Activated naive CD4-positive, alpha-beta T cell treated with anti-CD3 and anti-CD28 coated beads for 36 hours (primary cell): ENCODE results near the gene INVS. TPM values are rescaled to one million over a fixed set of nuclear protein-coding genes. Genes with fewer than 3 reads are reported as not detected.
A peak's percentile ranks its signal among the peaks of the same experiment; 100 is the strongest.

ENCODE experiments used
- CTCF ChIA-PET: fragments of 350-600 bp; sonication (Branson Sonifier 250); formaldehyde crosslinking; loops from one replicate; lab custom pipeline; 2021; ENCODE audit warnings: antibody characterized with exemption; lab: Charles Lee
- DNase-seq: peaks from one replicate; pipeline ENCODE4 v3.0.0-alpha.2; 2020
- H3K27ac Mint-ChIP-seq: one replicate; pipeline ENCODE4 v1.8.0; 2021; ENCODE audit warnings: mild to moderate bottlenecking, mixed read lengths
- H3K27me3 Mint-ChIP-seq: one replicate; pipeline ENCODE4 v1.8.0; 2021; ENCODE audit warnings: low read depth, mixed read lengths
- H3K36me3 Mint-ChIP-seq: one replicate; pipeline ENCODE4 v1.8.0; 2021; ENCODE audit warnings: low read depth, mixed read lengths
- H3K4me1 Mint-ChIP-seq: one replicate; pipeline ENCODE4 v1.8.0; 2021; ENCODE audit warnings: low read depth, mixed read lengths
- H3K4me3 Mint-ChIP-seq: one replicate; pipeline ENCODE4 v1.8.0; 2021; ENCODE audit warnings: mild to moderate bottlenecking, moderate library complexity, mixed read lengths
- H3K9me3 Mint-ChIP-seq: one replicate; pipeline ENCODE4 v1.8.0; 2021; ENCODE audit warnings: mixed read lengths
- intact Hi-C: fragments of 100-400 bp; cut with micrococcal nuclease; formaldehyde crosslinking; loops from one replicate; pipeline ENCODE4 v1.15.1; 2023
- total RNA-seq, 2 experiments: library from RNA; stranded (reverse); gene quantifications; one replicate each; pipeline ENCODE4 v1.2.3, GENCODE V29; 2021

The INVS gene
- total RNA-seq, 2 experiments from 2014 or later = 5.7 to 7.3 TPM

DNA sequence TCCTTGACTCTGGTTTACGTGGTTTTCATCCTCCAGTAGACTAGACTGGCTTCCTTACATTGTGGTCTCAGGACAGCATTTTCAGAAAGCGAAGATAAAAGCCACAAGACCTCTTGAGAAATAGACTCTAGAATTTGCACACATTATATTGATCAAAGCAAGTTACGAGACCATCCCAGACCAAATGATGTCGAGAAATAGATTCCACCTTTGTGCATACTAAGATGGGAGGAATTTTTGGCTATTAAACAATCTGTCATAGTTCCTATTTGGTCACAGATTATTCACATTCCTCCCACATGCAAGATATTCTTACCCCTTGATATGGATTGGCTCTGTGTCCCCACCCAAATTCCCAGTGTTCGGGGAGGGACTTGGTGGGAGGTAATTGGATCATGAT lies 188.1 kb downstream of the INVS start:
- H3K27ac Mint-ChIP-seq = no peak overlapping the region
- H3K36me3 Mint-ChIP-seq = peaks cover 76% of the 10 kb centered on the region
- intact Hi-C loops = no loop called here
- no peak for DNase-seq
- no peak overlapping the region for H3K4me3 Mint-ChIP-seq
- peaks cover 21% of the 10 kb centered on the region for H3K9me3 Mint-ChIP-seq
- peaks cover 2% of the 10 kb centered on the region for H3K4me1 Mint-ChIP-seq
- no peaks in the 10 kb centered on the region for H3K27me3 Mint-ChIP-seq
- CTCF ChIA-PET = no interaction called here

GRCh38 chr9:100290714-100291113 lies 191.7 kb downstream of the INVS start:
- H3K4me1 Mint-ChIP-seq = peaks cover 2% of the 10 kb centered on the region
- H3K27me3 Mint-ChIP-seq = no peaks in the 10 kb centered on the region
- DNase-seq = no peak
- CTCF ChIA-PET = interaction anchor here (0.7 kb wide), 1 partner anchor 1114 kb away, joined by 3 read pairs; no protein-coding TSS in a partner anchor
- intact Hi-C loops = no loop called here
- H3K9me3 Mint-ChIP-seq = peaks cover 11% of the 10 kb centered on the region
- no peak overlapping the region for H3K27ac Mint-ChIP-seq
- H3K36me3 Mint-ChIP-seq = peaks cover 57% of the 10 kb centered on the region
- no peak overlapping the region for H3K4me3 Mint-ChIP-seq

DNA sequence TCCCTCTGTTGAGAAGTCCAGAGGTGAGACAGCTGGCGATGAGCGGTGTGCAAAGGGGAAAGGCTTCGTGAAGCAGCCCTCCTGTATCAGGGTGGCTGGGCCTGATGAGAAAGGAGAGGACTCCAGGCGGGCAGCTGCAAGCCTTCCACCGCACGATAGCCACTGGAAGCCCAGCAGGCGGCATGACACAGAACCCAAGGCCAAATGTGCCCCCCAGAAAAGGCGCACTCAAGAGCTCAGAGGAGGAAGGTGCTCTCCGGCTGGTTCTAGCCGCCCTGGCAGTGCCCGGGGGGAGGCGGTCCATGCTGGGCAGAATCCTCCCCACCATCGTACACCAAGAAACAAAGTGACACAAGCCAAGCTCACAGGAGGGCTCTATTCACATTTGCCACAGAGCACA lies 193.4 kb downstream of the INVS start:
- no peaks in the 10 kb centered on the region for H3K27me3 Mint-ChIP-seq
- no peak overlapping the region for H3K27ac Mint-ChIP-seq
- no peaks in the 10 kb centered on the region for H3K4me1 Mint-ChIP-seq
- DNase-seq = no peak
- intact Hi-C loops = no loop called here
- H3K4me3 Mint-ChIP-seq = no peak overlapping the region
- H3K36me3 Mint-ChIP-seq = peaks cover 44% of the 10 kb centered on the region
- CTCF ChIA-PET = no interaction called here
- H3K9me3 Mint-ChIP-seq = peaks cover 4% of the 10 kb centered on the region

- CTCF ChIA-PET = no interaction called here
- H3K27me3 Mint-ChIP-seq = no peaks in the 10 kb centered on the region
- intact Hi-C loops = no loop called here
- H3K9me3 Mint-ChIP-seq = no peaks in the 10 kb centered on the region
- H3K4me3 Mint-ChIP-seq = no peak overlapping the region
- peaks cover 31% of the 10 kb centered on the region for H3K36me3 Mint-ChIP-seq
- no peaks in the 10 kb centered on the region for H3K4me1 Mint-ChIP-seq
- DNase-seq = no peak
- no peak overlapping the region for H3K27ac Mint-ChIP-seq
These were observed 195.3 kb downstream of the INVS start for GRCh38 chr9:100294341-100294740.

GRCh38 chr9:100294806-100295205 lies 195.8 kb downstream of the INVS start:
- H3K9me3 Mint-ChIP-seq = no peaks in the 10 kb centered on the region
- H3K4me1 Mint-ChIP-seq = no peaks in the 10 kb centered on the region
- no peak overlapping the region for H3K4me3 Mint-ChIP-seq
- intact Hi-C loops = no loop called here
- H3K27me3 Mint-ChIP-seq = no peaks in the 10 kb centered on the region
- no peak for DNase-seq
- no peak overlapping the region for H3K27ac Mint-ChIP-seq
- peaks cover 26% of the 10 kb centered on the region for H3K36me3 Mint-ChIP-seq
- CTCF ChIA-PET = no interaction called here

- H3K9me3 Mint-ChIP-seq = no peaks in the 10 kb centered on the region
- intact Hi-C loops = no loop called here
- H3K4me3 Mint-ChIP-seq = no peak overlapping the region
- H3K36me3 Mint-ChIP-seq = peaks cover 23% of the 10 kb centered on the region
- H3K4me1 Mint-ChIP-seq = no peaks in the 10 kb centered on the region
- no peaks in the 10 kb centered on the region for H3K27me3 Mint-ChIP-seq
- CTCF ChIA-PET = no interaction called here
- H3K27ac Mint-ChIP-seq = no peak overlapping the region
- no peak for DNase-seq
These were observed 196.2 kb downstream of the INVS start for GRCh38 chr9:100295240-100295639.

- H3K27ac Mint-ChIP-seq = no peak overlapping the region
- no peak for DNase-seq
- no peaks in the 10 kb centered on the region for H3K4me1 Mint-ChIP-seq
- no peak overlapping the region for H3K4me3 Mint-ChIP-seq
- CTCF ChIA-PET = interaction anchor here (0.9 to 2.7 kb wide), 2 partner anchors 27 to 29 kb away, joined by 3 to 11 read pairs; no protein-coding TSS in a partner anchor
- H3K36me3 Mint-ChIP-seq = peaks cover 21% of the 10 kb centered on the region
- no peaks in the 10 kb centered on the region for H3K27me3 Mint-ChIP-seq
- intact Hi-C loops = no loop called here
- H3K9me3 Mint-ChIP-seq = no peaks in the 10 kb centered on the region
These were observed 197.4 kb downstream of the INVS start for GRCh38 chr9:100296407-100296806.

DNA sequence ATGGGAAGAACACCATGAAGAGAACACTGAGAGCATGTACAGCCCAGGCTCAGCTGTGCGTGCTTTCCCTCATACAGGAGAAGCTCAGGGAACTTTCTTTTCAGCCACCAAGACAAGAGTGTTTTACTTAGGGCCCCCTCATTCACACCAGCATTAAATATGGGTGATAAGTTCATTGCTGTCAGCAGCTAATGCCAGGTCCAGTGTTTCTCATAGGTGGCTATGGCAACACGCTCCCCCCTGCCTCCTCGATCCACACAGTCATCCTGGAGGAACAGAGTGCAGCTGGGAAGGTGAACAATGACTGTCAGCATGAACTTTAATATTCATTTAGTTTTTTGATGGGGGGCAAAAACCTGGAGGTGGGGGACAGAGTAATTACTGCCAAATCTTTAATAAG lies 199.3 kb downstream of the INVS start:
- no peak overlapping the region for H3K4me3 Mint-ChIP-seq
- intact Hi-C loops = no loop called here
- no peaks in the 10 kb centered on the region for H3K27me3 Mint-ChIP-seq
- H3K36me3 Mint-ChIP-seq = peaks cover 18% of the 10 kb centered on the region
- no peak overlapping the region for H3K27ac Mint-ChIP-seq
- CTCF ChIA-PET = interaction anchor here (2.7 kb wide), 1 partner anchor 27 kb away, joined by 11 read pairs; no protein-coding TSS in a partner anchor
- no peaks in the 10 kb centered on the region for H3K9me3 Mint-ChIP-seq
- no peaks in the 10 kb centered on the region for H3K4me1 Mint-ChIP-seq
- DNase-seq = no peak

- no peaks in the 10 kb centered on the region for H3K9me3 Mint-ChIP-seq
- H3K4me3 Mint-ChIP-seq = no peak overlapping the region
- H3K27me3 Mint-ChIP-seq = no peaks in the 10 kb centered on the region
- no peak for DNase-seq
- peaks cover 47% of the 10 kb centered on the region for H3K36me3 Mint-ChIP-seq
- CTCF ChIA-PET = no interaction called here
- H3K27ac Mint-ChIP-seq = no peak overlapping the region
- peaks cover 5% of the 10 kb centered on the region for H3K4me1 Mint-ChIP-seq
- intact Hi-C loops = no loop called here
These were observed 204.7 kb downstream of the INVS start for GRCh38 chr9:100303747-100304146.

GRCh38 chr9:100306283-100306682 lies 207.2 kb downstream of the INVS start:
- Mint-ChIP-seq H3K27ac (no peak overlapping the region), H3K36me3 (peaks cover 64% of the 10 kb centered on the region), H3K27me3 (no peaks in the 10 kb centered on the region), H3K4me1 (peaks cover 17% of the 10 kb centered on the region), H3K4me3 (no peak overlapping the region), H3K9me3 (no peaks in the 10 kb centered on the region)
- CTCF ChIA-PET = interaction anchor here (0.6 kb wide), 1 partner anchor 10 kb away, joined by 3 read pairs; no protein-coding TSS in a partner anchor
- intact Hi-C loops = no loop called here
- no peak for DNase-seq

- H3K27me3 Mint-ChIP-seq = no peaks in the 10 kb centered on the region
- intact Hi-C loops = no loop called here
- H3K4me3 Mint-ChIP-seq = no peak overlapping the region
- H3K36me3 Mint-ChIP-seq = peaks cover 70% of the 10 kb centered on the region
- H3K27ac Mint-ChIP-seq = no peak overlapping the region
- no peaks in the 10 kb centered on the region for H3K9me3 Mint-ChIP-seq
- no peak for DNase-seq
- CTCF ChIA-PET = interaction anchor here (0.7 kb wide), 1 partner anchor 35 kb away, joined by 6 read pairs; no protein-coding TSS in a partner anchor
- peaks cover 21% of the 10 kb centered on the region for H3K4me1 Mint-ChIP-seq
These were observed 208.0 kb downstream of the INVS start for GRCh38 chr9:100307080-100307479.

DNA sequence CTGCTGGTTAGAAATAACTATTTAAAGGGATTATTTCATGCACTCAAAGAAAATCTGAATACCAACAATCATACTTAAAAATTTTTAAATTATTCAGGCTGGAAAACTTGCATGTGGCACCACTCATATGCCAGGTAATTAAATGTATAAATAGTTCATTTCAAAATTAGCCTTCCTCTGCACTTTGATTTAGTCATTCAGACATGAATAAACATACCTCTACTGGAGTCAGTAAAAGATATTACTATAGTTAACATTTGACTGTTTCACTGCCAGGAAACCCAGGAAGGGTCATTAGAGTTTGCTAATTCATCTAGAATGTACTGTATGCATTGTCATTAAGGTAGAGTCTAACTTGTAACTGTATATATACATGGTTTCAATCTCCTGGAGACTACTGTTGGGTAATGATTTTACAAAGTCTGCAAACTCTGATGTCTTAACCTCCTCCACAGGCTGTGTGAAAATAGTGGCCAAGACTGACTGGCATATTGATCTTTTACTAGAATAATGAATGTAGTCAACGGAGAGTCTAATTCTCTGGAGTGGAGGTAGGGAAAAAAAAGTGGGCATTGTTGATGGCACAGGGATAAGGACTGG lies 210.0 kb downstream of the INVS start:
- intact Hi-C loops = no loop called here
- Mint-ChIP-seq H3K9me3 (no peaks in the 10 kb centered on the region), H3K27me3 (no peaks in the 10 kb centered on the region), H3K4me1 (peaks cover 24% of the 10 kb centered on the region), H3K27ac (peak overlapping the region; percentile 62), H3K36me3 (peaks cover 70% of the 10 kb centered on the region), H3K4me3 (no peak overlapping the region)
- CTCF ChIA-PET = no interaction called here
- no peak for DNase-seq

DNA sequence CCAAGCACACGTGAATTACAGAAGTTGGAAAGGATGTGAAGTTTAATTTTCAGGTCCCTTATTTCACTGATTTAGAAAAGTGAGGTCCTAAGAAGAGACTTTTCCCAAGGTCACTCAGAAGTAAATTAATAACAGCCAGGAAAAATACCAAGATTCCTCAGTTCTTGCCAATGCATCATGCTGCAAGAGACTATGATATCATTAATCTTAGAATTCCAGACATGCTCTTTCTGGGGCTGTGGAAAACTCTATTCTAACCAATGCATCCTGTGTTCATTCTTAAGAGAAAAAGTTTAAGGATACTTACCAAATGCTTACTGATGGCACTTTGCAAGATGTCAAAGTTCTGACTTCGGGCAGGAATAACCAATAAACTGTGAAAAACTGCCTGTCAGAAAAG lies 210.9 kb downstream of the INVS start:
- H3K27ac Mint-ChIP-seq = no peak overlapping the region
- H3K4me3 Mint-ChIP-seq = no peak overlapping the region

More for the DNA sequence above, 210.9 kb downstream of the INVS start:
- H3K27me3 Mint-ChIP-seq = no peaks in the 10 kb centered on the region
- H3K9me3 Mint-ChIP-seq = no peaks in the 10 kb centered on the region
- H3K36me3 Mint-ChIP-seq = peaks cover 70% of the 10 kb centered on the region
- intact Hi-C loops = no loop called here
- DNase-seq = no peak
- CTCF ChIA-PET = no interaction called here
- H3K4me1 Mint-ChIP-seq = peaks cover 25% of the 10 kb centered on the region
